CD4-positive, alpha-beta T cell (primary cell): Measurements from ENCODE around the gene ETV5. TPM values are rescaled to one million over a fixed set of nuclear protein-coding genes. Genes with fewer than 3 reads are reported as not detected.

ENCODE experiments used
- ATAC-seq: fragments of 200-7000 bp; cut with Tn5 transposase; one replicate; pipeline ENCODE4 v1.10.0; 2022; ENCODE audit warnings: mild to moderate bottlenecking; ENCODE audit not compliant: poor library complexity
- CTCF ChIA-PET: fragments of 350-600 bp; sonication (Branson Sonifier 250); formaldehyde crosslinking; loops from one replicate; lab custom pipeline; 2021; ENCODE audit warnings: antibody characterized with exemption, inconsistent platforms; lab: Charles Lee
- POLR2A ChIA-PET: fragments of 350-600 bp; sonication (Branson Sonifier 250); formaldehyde crosslinking; loops from one replicate; lab custom pipeline; 2021; ENCODE audit warnings: antibody characterized with exemption, inconsistent platforms; lab: Charles Lee
- DNase-seq, 14 experiments: peaks; one replicate each; pipeline ENCODE4 v3.0.0-alpha.2; 2013 to 2020; ENCODE audit warnings: mixed read lengths in 2 of 14
- H3K27ac ChIP-seq, 2 donors: one replicate each; pipeline versions ENCODE4 v1.5.1 to v1.7.0; 2013; ENCODE audit warnings: low read length in 2 of 2, low read depth in 1 of 2, mild to moderate bottlenecking in 1 of 2
- H3K27me3 ChIP-seq, 2 experiments: 1 replicate in 1 of 2; 2 replicates in 1 of 2; pipeline versions ENCODE4 v1.6.1 to v1.7.0; 2013; ENCODE audit warnings: low read length in 2 of 2, control low read depth in 1 of 2, mild to moderate bottlenecking in 1 of 2, moderate library complexity in 1 of 2; ENCODE audit not compliant: insufficient read depth in 2 of 2, control insufficient read depth in 1 of 2
- H3K36me3 ChIP-seq: one replicate; pipeline ENCODE4 v1.6.1; 2013; ENCODE audit warnings: low read length, control low read depth; ENCODE audit not compliant: insufficient read depth
- H3K4me1 ChIP-seq: one replicate; pipeline ENCODE4 v1.6.1; 2013; ENCODE audit warnings: low read length, control low read depth; ENCODE audit not compliant: insufficient read depth
- H3K4me3 ChIP-seq: one replicate; pipeline ENCODE4 v1.5.1; 2013; ENCODE audit warnings: mild to moderate bottlenecking, low read length, moderate library complexity
- H3K9me3 ChIP-seq, 2 experiments: 1 replicate in 1 of 2; 2 replicates in 1 of 2; pipeline versions ENCODE4 v1.6.1 to v1.7.0; 2013; ENCODE audit warnings: low read length in 2 of 2, mild to moderate bottlenecking in 2 of 2, control low read depth in 1 of 2, moderate library complexity in 1 of 2; ENCODE audit not compliant: control insufficient read depth in 1 of 2, insufficient read depth in 1 of 2
- H3K27ac Mint-ChIP-seq: one replicate; pipeline ENCODE4 v1.8.0; 2020; ENCODE audit warnings: mixed read lengths
- H3K27me3 Mint-ChIP-seq: one replicate; pipeline ENCODE4 v1.8.0; 2021; ENCODE audit warnings: mixed read lengths
- H3K36me3 Mint-ChIP-seq: one replicate; pipeline ENCODE4 v1.8.0; 2021; ENCODE audit warnings: low read depth, mixed read lengths
- H3K4me1 Mint-ChIP-seq: one replicate; pipeline ENCODE4 v1.8.0; 2021; ENCODE audit warnings: low read depth, mixed read lengths
- H3K4me3 Mint-ChIP-seq: one replicate; pipeline ENCODE4 v1.8.0; 2020; ENCODE audit warnings: mild to moderate bottlenecking, mixed read lengths
- H3K9me3 Mint-ChIP-seq: one replicate; pipeline ENCODE4 v1.8.0; 2020; ENCODE audit warnings: mixed read lengths
- CTCF ChIP-seq: fragments of 200-600 bp; IDR thresholded peaks from one replicate; pipeline ENCODE4 v1.8.0; 2022; ENCODE audit warnings: antibody characterized with exemption, mild to moderate bottlenecking
- intact Hi-C, 2 experiments: fragments of 100-400 bp; cut with DNase I in 1 of 2; cut with micrococcal nuclease in 1 of 2; formaldehyde crosslinking; loops; one replicate each; pipeline versions ENCODE4 v1.15.1 to v1.9.0; 2023 to 2025; cut with DNase I, micrococcal nuclease
- total RNA-seq, 174 experiments: library from RNA in 2 of 174; stranded (reverse) in 2 of 174; gene quantifications; one replicate each; pipeline ENCODE4 v1.2.3 and lab custom pipeline; 2021 to 2026

Gene ETV5
- total RNA-seq, 2 experiments from 2014 or later, result not detected

- H3K27me3 ChIP-seq, result peaks cover 62 to 93% of the 10 kb centered on the region in 2 experiments
- H3K36me3 ChIP-seq, result no peaks in the 10 kb centered on the region
- Mint-ChIP-seq H3K9me3 (no peaks in the 10 kb centered on the region), H3K36me3 (no peaks in the 10 kb centered on the region), H3K27me3 (peaks cover 88% of the 10 kb centered on the region), H3K27ac (no peak overlapping the region), H3K4me3 (peak overlapping the region; percentile 98), H3K4me1 (peaks cover 42% of the 10 kb centered on the region)
- CTCF ChIA-PET, result no interaction called here
- DNase-seq, result peak in 7 of 14 experiments; percentile 2 to 41 (median 9)
- intact Hi-C loops, result no loop called here
- ATAC-seq, result no peak
- TF ChIP-seq CTCF, result no peak
- POLR2A ChIA-PET, result no interaction called here
- H3K27ac ChIP-seq, result no peak overlapping the region
- peaks cover 41% of the 10 kb centered on the region for H3K4me1 ChIP-seq
- peaks cover 0 to 15% of the 10 kb centered on the region in 2 experiments for H3K9me3 ChIP-seq
- H3K4me3 ChIP-seq, result peak overlapping the region; percentile 56
Measured at GRCh38 chr3:186108106-186108940, 566 bp downstream of the ETV5 start.

GRCh38 chr3:186107215-186108105, 1.4 kb downstream of the ETV5 start:
- peak overlapping the region; percentile 98 for H3K4me3 Mint-ChIP-seq
- peaks cover 0 to 15% of the 10 kb centered on the region in 2 experiments for H3K9me3 ChIP-seq
- H3K27ac Mint-ChIP-seq, result no peak overlapping the region
- peaks cover 90% of the 10 kb centered on the region for H3K27me3 Mint-ChIP-seq
- ATAC-seq (peak; percentile 16), DNase-seq (peak; percentile 19 to 66 (median 44))
- H3K4me1 Mint-ChIP-seq, result peaks cover 42% of the 10 kb centered on the region
- peaks cover 59 to 91% of the 10 kb centered on the region in 2 experiments for H3K27me3 ChIP-seq
- CTCF ChIA-PET, result no interaction called here
- intact Hi-C loops, result no loop called here
- H3K9me3 Mint-ChIP-seq, result no peaks in the 10 kb centered on the region
- peak overlapping the region; percentile 56 for H3K4me3 ChIP-seq
- POLR2A ChIA-PET, result no interaction called here
- H3K27ac ChIP-seq, result no peak overlapping the region
- peaks cover 41% of the 10 kb centered on the region for H3K4me1 ChIP-seq
- H3K36me3 ChIP-seq, result no peaks in the 10 kb centered on the region
- no peak for TF ChIP-seq CTCF
- no peaks in the 10 kb centered on the region for H3K36me3 Mint-ChIP-seq

GRCh38 chr3:186105543-186105942, 3.3 kb downstream of the ETV5 start:
- H3K4me3 Mint-ChIP-seq, result no peak overlapping the region

More at GRCh38 chr3:186105543-186105942, 3.3 kb downstream of the ETV5 start:
- Mint-ChIP-seq H3K36me3 (no peaks in the 10 kb centered on the region), H3K9me3 (no peaks in the 10 kb centered on the region), H3K27me3 (peaks cover 80% of the 10 kb centered on the region), H3K27ac (no peak overlapping the region), H3K4me1 (peaks cover 33% of the 10 kb centered on the region)
- Histone ChIP-seq H3K4me3 (no peak overlapping the region), H3K36me3 (no peaks in the 10 kb centered on the region), H3K9me3 (peaks cover 0 to 15% of the 10 kb centered on the region in 2 experiments), H3K4me1 (peaks cover 35% of the 10 kb centered on the region), H3K27me3 (peaks cover 44 to 84% of the 10 kb centered on the region in 2 experiments), H3K27ac (no peak overlapping the region)
- POLR2A ChIA-PET, result no interaction called here
- intact Hi-C loops, result no loop called here
- CTCF ChIA-PET, result no interaction called here
- no peak for TF ChIP-seq CTCF
- ATAC-seq (no peak), DNase-seq (no peak)
